HL-60 (cell line): ENCODE data around the gene TMED8.

Experiments
- GABPA ChIP-seq: IDR thresholded peaks from 2 replicates; pipeline ENCODE4 v1.6.1; 2012; ENCODE audit warnings: low read depth
- POLR2AphosphoS5 ChIP-seq: IDR thresholded peaks from 2 replicates; pipeline ENCODE4 v1.6.1; 2012; ENCODE audit warnings: low read depth
- TF ChIP-seq, protein P1 (sequence below): IDR thresholded peaks from one replicate; pipeline ENCODE4 v1.5.1; 2011; ENCODE audit warnings: low read length, control low read depth, inconsistent platforms; ENCODE audit not compliant: insufficient read depth

GRCh38 chr14:77325746-77326094 is 51.2 kb downstream of the TMED8 start:
- TF ChIP-seq, protein P1, sequence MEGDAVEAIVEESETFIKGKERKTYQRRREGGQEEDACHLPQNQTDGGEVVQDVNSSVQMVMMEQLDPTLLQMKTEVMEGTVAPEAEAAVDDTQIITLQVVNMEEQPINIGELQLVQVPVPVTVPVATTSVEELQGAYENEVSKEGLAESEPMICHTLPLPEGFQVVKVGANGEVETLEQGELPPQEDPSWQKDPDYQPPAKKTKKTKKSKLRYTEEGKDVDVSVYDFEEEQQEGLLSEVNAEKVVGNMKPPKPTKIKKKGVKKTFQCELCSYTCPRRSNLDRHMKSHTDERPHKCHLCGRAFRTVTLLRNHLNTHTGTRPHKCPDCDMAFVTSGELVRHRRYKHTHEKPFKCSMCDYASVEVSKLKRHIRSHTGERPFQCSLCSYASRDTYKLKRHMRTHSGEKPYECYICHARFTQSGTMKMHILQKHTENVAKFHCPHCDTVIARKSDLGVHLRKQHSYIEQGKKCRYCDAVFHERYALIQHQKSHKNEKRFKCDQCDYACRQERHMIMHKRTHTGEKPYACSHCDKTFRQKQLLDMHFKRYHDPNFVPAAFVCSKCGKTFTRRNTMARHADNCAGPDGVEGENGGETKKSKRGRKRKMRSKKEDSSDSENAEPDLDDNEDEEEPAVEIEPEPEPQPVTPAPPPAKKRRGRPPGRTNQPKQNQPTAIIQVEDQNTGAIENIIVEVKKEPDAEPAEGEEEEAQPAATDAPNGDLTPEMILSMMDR, result no peak
- TF ChIP-seq POLR2AphosphoS5 (no peak), GABPA (no peak)
